ENCODE results near the gene FAM241B.

FAM241B gene, protein sequence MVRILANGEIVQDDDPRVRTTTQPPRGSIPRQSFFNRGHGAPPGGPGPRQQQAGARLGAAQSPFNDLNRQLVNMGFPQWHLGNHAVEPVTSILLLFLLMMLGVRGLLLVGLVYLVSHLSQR

DNA sequence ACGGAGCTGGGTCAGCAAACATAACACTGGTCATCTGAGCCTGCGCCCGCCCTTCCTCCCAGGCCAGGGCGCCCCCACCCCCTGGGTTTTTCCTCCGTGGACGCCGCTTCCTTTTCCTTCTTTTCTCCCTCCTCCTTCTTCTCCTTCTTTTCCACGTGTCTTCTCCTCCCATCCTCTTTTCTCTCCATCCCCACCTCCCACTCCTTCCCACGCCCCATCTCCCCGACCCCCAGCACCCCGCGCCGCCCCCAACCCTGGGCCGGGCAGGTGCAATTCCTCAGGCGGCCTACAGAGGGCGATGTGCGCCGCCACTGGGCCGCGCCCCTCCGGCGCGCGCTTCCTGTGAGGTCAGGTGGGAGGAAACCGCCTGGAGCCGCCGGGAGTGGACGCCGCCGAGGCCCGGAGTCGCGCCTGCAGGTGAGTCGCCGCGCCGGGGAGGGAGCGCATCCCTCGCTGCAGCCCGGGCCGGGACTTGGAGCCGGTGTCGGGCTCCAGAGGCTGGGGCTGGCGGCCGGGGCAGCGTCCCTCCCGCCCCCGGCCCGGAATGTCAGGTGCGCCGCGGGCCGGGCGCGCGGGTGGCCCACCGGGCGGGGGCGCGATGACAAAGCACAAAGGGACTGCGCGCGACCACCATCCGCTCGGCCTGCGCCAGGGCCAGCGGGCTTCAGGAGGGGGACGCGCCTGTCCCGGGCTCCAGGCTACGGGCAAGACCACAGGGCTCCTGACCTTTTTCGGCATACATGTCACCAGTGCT, at the start of gene FAM241B:
FAM241B (plus strand) TSS at position 351 of the 754 bp plus-strand sequence. CDS start 1,497 bp downstream, outside the sequence.
- peak in 25 of 56 donors; percentile 12 to 82 (median 43) for DNase-seq

DNA sequence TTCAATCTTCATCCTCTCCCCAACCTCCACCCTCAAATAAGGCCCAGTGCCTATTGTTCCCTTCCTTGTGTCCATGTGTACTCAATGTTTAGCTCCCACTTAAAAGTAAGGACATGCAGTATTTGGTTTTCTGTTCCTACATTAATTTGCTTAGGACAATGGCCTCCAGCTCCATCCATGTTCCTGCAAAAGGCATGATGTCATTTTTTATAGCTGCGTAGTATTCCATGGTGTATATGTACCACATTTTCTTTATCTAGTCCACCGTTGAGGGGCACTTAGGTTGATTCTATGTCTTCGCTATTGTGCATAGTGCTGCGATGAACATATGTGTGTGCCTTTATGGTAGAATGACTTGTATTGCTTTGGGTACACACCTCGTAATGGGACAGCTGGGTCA, 49.6 kb upstream of the FAM241B start:
- no peak for DNase-seq

DNA sequence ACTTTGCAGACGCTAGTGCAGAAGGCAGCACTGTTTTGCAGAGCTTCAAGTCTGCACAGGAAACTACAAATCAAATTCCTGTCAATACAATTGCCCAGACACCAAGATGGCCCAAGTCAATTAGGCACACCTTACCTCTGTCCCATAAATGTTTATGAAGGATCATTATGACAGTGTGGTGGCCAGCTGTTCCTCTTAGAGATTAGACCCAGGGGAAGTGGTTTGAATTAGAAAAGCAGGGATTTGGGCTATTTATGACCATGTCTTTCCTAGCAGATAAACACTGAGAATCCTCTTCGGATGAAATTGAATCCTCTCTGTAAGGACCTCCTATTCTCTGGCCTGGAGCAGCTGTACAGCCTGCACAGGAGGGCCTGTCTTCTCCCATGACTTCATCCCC, 46.9 kb upstream of the FAM241B start:
- no peak for DNase-seq

DNA sequence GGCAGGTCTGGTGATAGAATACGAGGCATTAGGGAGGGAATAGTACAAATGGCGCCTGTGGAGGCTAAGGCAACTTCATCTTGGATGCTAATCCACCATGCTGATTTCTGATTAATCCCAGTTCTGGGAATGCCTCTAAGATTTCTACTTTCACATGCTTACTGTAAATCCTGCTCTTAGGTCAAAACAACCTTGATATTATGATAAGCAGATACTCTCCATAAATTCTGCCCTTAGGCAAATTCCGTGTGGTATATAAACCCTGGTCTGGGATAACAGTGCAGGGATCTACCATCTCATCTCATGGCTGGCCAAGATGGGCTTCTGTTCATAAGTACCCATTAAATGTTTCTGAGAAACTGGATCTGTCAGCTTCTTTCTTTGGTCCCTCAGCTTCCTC, 45.4 kb upstream of the FAM241B start:
- no peak for DNase-seq

DNA sequence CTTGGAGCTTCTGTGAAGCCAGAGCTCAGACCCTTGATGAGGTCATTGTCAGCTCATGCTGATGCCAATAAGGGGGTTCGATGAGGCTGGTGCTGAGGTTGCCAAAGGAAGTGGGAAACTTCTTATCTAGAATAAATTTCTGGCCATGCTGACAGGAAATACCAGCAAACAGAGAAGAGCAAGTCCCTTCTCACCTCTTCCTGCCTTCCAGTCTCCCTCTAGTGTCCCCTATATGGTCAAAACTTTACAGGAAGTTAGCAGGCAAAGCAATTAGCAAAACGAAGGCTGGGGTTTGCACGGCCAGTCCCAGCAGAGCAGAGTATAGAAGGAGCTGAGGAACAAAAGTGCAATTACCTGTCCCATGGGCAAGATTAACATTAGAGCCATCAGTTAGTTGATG, 41.7 kb upstream of the FAM241B start:
- DNase-seq = no peak

DNA sequence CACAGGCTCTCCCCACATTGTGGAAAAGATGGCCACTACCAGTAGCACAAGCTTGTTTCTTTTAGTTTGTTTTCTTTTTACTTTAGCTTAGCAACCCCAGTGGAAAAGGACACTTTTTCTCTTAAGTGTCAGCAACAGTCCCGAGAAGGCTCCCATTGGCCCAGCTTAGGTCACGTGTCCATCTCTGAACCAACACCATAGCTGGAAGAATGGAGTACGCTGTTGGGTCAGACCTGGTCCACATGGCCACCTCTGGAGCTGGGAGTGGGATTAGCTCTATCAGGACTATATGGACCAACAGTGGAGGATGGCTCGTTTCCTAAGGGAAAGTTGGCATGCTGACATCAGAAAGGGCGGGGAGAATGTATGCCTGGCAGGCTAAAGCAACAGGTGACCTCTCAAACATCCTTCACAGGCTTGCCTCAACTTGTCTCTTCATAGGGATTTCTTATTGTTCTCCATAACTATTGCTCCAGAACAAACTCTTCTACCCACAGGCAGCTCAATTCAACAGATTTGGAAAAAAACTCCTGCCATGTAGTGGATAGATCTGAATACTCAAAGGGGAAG, 29.2 kb upstream of the FAM241B start:
- no peak for DNase-seq

DNA sequence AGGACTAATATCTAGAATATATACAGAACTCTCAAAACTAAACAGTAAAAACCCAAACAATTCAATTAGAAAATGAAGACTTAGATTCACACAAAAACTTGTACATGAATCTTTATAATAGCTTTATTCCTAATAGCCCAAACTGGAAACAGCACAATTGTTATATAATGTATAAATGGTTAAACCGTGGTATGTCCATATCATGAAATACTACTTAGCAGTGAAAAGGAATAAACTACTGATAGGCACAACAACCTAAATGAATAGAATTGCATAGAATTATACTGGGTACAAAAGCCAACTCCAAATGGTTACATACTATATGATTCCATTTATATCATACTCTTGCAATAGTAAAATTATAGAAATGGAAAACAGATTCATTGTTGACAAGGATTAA, 21.0 kb upstream of the FAM241B start:
- no peak for DNase-seq

DNA sequence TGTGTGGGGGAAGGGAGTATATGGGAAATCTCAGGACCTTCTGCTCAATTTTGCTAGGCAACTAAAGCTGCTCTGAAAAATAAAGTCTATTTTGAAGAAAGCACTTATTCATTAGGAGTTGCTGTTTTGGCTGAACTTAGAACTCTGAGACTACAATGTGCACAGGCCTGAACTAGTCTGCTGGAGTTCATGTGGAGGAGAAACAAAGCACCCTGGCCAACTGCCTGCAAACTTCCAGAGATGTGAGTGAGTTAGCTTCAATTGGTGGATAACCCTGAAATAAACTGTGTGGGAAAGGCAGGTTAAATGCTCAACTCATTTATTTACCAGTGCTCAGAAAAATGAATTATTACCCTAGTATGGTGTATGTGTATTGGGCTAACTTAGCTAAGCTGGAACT, 17.3 kb upstream of the FAM241B start:
- peak in 3 of 56 donors; percentile 6 to 38 (median 17) for DNase-seq

DNA sequence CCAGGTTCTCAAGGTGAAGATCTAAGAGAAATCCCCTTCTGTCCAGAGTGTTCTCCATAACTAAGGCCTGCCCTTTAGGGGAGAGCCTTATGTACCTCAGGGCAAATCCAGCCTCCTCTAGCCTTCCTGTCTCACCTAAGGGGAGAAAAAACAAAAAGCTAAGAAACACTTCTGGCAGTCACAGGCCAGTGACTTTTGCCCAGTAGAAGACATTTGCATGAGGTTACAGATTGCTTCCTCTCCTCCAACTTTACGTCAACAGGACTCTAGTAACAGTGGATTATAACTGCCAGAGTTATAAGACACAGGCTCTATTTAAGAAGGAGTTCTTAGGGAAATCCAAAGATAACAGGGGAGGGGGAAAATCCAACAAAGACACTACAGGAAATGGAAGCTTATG, 15.9 kb upstream of the FAM241B start:
- no peak for DNase-seq

DNA sequence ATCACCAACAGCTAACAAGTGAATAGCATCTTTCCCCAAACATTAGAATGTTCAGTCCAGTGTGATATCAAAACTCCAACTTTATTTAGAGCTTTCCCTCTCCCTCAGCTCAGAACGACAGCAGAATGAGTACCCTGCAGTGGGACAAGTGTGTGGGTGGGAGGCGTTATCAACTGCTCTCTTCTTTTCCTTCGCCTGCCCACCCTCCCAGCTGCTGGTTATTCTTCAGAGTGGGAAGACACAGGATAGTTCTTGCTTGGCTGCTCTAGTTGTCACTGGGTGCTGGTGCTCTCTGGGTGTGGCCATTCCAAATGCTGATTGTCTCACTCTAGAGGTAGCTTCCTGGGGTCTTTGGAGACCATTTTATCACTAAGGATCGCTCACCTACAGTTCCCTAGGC, 13.7 kb upstream of the FAM241B start:
- DNase-seq = no peak

DNA sequence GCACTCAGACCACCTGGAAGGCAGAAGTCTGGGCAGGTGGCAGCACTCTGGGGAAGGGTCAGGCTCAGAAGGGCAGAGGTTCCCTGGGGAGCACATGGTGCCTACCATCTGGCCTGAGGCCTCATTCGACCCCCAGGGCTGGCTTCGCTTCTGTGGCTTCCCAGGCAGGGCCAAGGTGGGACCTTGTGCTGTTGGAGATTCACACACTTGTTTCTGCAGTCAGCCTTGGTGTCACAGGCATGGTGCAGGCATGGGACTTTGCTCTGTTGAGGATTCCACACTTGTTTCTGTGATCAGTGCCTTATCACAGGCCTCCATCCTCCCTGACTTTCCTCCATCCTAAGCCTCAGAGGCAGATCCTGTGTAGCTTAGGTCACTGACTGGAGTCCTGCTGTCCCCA, 11.3 kb upstream of the FAM241B start:
- no peak for DNase-seq

DNA sequence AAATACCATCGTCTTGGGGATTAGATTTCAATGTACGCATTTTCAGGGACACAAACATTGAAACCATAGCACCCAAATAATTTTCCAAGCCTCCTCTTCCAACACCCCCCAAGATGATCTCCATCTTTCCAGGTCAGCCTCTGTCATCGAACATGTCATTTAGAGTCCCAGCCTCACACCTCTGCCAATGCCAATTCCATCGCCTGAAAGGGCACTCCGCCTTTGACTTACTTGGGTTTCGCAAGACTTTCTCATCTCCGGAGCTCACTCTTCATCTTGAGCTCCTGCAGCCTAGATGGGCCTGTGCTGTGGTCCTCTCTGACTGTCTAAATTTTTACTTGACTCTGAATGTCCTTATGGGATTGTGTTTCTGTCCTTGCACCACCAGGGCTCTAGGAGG, 10.4 kb upstream of the FAM241B start:
- no peak for DNase-seq

DNA sequence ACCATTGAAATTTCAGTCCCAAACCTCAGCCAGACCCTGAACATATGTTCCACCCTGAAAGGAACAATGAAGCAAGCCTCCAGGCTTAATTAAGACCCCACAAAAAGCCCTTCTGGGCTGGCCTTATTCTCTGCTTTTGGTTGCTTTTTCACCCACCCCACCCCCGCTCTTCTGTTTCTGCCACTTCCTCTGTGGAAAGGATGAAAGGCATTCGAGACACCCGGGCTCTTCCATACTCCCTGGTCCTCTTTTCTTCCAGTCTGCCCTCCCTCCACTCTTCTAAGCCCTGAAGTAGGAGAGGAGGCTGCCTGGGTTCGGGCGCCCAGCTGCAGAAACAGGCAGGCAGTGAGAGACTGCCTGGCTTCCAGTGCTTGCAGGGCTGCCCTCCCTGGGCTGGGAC, 9.4 kb upstream of the FAM241B start:
- DNase-seq = no peak

DNA sequence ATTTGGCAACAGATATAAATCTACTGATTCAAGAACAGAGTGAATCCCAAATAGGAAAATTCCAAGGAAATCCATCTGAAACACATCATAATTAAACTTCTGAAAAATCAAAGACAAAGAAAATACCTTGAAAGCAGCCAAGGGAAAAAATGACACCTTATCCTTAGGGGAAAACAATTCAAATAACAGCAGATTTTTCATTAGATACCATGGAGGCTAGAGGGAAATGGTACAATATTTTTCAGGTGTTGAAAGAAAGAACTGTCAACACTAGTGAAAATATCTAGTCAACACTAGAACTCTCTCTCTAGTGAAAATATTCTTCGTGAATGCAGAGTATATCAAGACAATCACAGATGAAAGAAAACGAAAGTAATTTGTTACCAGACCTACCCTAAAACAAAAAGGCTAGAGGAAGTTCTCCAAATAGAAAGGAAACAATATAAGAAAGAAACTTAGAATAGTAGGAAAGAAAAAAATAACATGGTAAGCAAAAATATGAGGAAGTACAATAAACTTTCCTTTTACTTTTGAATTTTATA, 5.7 kb upstream of the FAM241B start:
- DNase-seq = no peak

DNA sequence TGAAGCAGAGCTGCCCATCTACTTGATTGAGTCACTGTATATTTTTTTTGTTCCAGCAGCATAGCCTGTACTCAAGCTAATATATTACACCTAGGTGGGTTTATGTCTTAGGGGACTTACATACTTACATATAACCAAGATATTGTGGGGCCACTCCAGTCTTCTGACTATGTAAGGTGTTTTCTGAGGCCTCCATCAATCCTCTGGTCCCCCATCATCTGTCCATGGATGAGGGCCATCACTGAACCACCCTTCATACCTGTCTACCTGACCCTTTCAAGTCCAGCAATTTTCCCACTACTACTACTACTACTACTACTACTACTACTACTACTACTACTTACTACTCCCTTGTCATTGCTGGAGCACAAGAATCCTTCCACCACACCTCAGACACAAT, 3.2 kb upstream of the FAM241B start:
- no peak for DNase-seq

DNA sequence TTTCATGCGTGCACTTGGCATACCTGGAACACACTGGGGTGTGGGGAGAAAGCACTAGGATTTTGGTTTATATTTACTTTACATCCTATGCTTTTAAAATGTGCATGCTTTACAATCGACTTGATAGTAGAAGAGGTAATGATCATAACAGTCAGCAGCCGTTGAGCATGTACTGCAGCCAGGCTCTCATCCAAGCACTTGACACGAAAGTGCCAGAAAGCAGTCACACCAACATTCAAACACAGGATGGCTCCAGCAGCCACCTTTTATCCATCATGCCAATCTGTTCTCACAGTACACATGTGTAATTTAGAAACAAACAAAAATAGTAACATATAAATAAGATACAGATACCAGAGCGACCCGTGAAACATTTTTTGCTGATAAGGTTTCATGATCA, 1.2 kb upstream of the FAM241B start:
- DNase-seq = no peak

DNA sequence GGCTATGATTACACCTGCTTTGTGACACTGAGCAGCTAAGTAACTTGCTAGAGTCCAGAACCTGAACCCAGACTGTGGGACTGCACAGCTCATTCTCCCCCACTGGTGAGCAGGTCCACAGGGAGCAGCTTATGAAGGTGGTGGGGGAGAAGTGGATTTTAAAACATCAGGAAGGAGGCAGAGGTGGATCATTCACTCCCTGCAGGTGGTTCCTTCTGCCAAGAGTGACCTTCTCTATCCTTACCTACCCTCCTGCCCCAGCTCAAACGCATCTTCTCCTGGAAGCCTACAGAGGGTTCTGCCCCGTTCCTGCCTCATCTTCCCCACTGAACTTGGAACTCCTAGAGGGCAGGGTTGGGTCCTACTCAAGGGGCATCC, 539 bp upstream of the FAM241B start:
- DNase-seq = no peak

DNA sequence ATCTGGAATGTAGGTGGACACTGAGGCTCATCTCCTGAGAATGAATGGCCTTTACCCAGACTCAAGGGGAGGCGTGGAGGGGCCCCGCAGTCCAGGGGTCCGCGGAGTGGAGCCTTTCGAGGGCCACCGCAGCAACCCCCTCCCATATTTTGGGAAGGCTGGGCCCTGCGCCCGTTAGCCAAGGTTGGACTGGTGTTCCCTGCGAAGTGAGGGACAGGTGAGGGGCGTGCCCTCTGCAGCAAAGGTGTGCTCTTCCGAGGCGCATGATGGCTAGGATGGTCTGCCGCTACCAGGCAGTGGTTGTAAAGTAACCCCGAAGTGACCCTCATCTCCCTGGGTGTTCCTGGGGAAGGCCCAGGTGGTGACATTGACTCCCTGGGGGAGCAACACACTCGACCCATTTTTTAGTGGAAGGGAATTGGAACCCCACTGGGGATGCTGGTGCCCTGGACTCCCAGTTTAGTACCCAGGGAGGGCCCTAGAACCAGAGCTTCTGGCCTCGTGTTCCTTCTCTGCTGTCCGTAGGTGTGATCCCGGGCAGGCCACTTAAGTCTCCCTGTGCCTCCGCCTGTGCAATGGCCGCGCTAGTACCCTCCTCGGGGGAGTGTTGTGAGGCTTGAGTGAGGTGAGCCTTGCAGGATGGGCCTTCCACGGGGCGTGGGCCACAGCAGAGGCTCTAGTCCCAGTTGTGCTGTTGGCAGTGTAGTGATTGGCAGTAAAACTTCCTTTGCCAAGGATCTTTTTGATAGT, 779 bp downstream of the FAM241B start:
- no peak for DNase-seq

DNA sequence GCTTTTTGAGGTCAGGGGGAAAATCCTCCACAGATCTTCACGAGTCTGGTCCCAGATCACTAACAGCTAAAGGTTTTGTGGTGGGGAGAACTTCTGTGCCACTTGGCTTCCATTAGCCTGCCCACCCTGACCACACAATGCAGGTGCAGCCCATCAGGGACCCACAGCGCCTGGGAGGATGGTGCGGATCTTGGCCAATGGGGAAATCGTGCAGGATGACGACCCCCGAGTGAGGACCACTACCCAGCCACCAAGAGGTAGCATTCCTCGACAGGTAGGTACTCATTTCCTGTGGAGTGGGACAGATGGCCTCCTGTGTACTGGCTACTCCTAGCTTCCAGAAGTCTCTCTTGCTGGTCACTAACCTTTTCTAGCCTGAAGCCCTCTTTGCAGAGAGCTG, 1.5 kb downstream of the FAM241B start:
- no peak for DNase-seq

DNA sequence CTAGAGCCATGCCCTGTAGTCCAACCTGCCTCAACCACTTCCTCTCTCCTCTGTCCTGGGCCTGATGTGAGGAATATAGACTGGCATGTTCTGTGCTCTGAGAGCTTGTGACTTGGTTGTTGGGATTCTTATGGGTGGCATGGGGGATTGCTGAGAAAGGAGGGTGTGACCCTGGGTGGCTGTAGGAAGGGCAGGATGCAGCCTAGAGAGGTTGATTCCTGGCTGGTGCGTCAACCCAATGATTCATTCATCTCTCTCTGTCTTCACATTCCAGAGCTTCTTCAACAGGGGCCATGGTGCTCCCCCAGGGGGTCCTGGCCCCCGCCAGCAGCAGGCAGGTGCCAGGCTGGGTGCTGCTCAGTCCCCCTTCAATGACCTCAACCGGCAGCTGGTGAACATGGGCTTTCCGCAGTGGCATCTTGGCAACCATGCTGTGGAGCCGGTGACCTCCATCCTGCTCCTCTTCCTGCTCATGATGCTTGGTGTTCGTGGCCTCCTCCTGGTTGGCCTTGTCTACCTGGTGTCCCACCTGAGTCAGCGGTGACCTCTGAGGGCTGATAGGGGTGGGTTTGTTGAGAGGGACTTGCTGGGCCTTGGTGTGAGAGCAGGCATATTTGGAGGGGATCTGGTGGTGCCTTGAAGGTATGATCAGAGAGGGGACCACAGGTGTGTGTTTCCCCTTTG, 2.6 kb downstream of the FAM241B start:
- no peak for DNase-seq

All from nucleus accumbens (tissue), 56 donors.